ENCODE measurements around the gene UTP18. TPM values are rescaled to one million over a fixed set of nuclear protein-coding genes. Genes with fewer than 3 reads are reported as not detected.
A peak's percentile ranks its signal among the peaks of the same experiment; 100 is the strongest.

The UTP18 gene
- total and polyA plus RNA-seq, 2 of the 13 experiments (the other 11 are each of a cell fraction or from before 2014, with no cell fraction given) = 35.2 to 104 TPM

DNA sequence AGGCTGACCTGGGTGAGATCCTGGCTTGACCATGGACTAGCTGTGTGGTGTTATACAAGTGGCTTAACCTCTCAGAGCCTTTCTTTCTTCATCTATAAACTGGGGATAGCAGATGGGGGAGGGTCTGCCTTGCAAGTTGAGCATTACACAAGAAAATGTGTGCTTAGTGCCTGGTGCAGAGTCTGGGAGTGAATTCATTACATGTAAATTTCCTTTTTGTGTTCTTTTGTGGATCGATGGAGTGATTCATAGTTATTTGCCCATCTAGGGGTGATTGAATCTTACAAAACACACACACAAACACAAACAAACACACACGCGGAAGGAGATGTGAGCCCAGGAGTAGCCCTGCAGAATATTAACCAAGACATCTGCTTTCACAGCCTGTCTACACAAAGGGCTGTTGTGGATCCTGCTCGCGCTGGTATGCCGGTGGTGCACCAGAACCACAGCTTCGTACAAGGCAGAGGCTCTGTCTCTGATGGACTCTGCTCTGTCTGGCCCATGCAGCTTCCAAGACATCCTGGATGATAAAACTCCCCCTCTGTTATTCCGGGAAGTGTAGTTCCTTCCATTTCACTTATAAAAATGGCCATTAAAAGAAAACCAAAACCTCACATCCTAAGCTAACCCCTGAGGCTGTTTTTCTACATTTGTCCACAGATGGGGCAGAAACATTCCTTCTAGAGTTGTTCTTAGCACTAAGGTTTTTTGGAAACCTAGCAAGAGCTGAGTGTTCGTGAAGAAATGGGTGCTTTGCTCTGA is 86.1 kb downstream of the UTP18 start (continued):
- TF ChIP-seq, protein P1, sequence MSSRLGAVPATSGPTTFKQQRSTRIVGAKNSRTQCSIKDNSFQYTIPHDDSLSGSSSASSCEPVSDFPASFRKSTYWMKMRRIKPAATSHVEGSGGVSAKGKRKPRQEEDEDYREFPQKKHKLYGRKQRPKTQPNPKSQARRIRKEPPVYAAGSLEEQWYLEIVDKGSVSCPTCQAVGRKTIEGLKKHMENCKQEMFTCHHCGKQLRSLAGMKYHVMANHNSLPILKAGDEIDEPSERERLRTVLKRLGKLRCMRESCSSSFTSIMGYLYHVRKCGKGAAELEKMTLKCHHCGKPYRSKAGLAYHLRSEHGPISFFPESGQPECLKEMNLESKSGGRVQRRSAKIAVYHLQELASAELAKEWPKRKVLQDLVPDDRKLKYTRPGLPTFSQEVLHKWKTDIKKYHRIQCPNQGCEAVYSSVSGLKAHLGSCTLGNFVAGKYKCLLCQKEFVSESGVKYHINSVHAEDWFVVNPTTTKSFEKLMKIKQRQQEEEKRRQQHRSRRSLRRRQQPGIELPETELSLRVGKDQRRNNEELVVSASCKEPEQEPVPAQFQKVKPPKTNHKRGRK (CRISPR knock-in tag; IDR thresholded peaks at IDR 0.05) = no peak
- TF ChIP-seq HDAC6 (IDR thresholded peaks at IDR 0.05; ENCODE audit: low read depth, low read length) (no peak), HNRNPH1 (optimal IDR thresholded peaks at IDR 0.05; ENCODE audit: low read depth, low read length) (no peak), POLR2AphosphoS5 (IDR thresholded peaks at IDR 0.05; ENCODE audit: low read depth, low read length) (no peak), MED8 (CRISPR knock-in tag; IDR thresholded peaks at IDR 0.05; ENCODE audit: insufficient replicate concordance) (no peak), KLF12 (CRISPR knock-in tag; IDR thresholded peaks at IDR 0.05; ENCODE audit: borderline replicate concordance) (0 out of 2 replicates have a peak, but pooled peaks have one; percentile 39), ZNF878 (CRISPR knock-in tag; IDR thresholded peaks at IDR 0.05) (no peak), GTF2F1 (IDR thresholded peaks at IDR 0.05; ENCODE audit: low read length) (no peak), SRF (IDR thresholded peaks at IDR 0.05; ENCODE audit: low read depth, low read length) (peak; percentile 81), STAG1 (CRISPR knock-in tag; IDR thresholded peaks at IDR 0.05) (no peak), IRF2 (CRISPR knock-in tag; IDR thresholded peaks at IDR 0.05) (peak; percentile 26; the same call in 1 of the 2 replicates), ZNF510 (CRISPR knock-in tag; IDR thresholded peaks at IDR 0.05; ENCODE audit: low read depth) (no peak), KDM4B (CRISPR knock-in tag; IDR thresholded peaks at IDR 0.05) (no peak)
- TF ChIP-seq, protein P2, sequence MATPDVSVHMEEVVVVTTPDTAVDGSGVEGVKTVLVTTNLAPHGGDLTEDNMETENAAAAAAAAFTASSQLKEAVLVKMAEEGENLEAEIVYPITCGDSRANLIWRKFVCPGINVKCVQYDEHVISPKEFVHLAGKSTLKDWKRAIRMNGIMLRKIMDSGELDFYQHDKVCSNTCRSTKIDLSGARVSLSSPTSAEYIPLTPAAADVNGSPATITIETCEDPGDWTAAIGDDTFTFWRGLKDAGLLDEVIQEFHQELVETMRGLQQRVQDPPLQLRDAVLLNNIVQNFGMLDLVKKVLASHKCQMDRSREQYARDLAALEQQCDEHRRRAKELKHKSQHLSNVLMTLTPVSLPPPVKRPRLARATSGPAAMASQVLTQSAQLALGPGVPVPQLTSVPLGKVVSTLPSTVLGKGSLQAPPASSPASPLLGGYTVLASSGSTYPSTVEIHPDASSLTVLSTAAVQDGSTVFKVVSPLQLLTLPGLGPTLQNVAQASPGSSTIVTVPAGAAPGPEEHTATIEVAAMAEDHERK (CRISPR knock-in tag; IDR thresholded peaks at IDR 0.05; ENCODE audit: low read depth) = no peak
- TF ChIP-seq, protein P3, sequence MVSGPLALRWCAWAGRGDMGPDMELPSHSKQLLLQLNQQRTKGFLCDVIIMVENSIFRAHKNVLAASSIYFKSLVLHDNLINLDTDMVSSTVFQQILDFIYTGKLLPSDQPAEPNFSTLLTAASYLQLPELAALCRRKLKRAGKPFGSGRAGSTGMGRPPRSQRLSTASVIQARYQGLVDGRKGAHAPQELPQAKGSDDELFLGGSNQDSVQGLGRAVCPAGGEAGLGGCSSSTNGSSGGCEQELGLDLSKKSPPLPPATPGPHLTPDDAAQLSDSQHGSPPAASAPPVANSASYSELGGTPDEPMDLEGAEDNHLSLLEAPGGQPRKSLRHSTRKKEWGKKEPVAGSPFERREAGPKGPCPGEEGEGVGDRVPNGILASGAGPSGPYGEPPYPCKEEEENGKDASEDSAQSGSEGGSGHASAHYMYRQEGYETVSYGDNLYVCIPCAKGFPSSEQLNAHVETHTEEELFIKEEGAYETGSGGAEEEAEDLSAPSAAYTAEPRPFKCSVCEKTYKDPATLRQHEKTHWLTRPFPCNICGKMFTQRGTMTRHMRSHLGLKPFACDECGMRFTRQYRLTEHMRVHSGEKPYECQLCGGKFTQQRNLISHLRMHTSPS (CRISPR knock-in tag; IDR thresholded peaks at IDR 0.05; ENCODE audit: low read depth) = no peak
- TF ChIP-seq, protein P4, sequence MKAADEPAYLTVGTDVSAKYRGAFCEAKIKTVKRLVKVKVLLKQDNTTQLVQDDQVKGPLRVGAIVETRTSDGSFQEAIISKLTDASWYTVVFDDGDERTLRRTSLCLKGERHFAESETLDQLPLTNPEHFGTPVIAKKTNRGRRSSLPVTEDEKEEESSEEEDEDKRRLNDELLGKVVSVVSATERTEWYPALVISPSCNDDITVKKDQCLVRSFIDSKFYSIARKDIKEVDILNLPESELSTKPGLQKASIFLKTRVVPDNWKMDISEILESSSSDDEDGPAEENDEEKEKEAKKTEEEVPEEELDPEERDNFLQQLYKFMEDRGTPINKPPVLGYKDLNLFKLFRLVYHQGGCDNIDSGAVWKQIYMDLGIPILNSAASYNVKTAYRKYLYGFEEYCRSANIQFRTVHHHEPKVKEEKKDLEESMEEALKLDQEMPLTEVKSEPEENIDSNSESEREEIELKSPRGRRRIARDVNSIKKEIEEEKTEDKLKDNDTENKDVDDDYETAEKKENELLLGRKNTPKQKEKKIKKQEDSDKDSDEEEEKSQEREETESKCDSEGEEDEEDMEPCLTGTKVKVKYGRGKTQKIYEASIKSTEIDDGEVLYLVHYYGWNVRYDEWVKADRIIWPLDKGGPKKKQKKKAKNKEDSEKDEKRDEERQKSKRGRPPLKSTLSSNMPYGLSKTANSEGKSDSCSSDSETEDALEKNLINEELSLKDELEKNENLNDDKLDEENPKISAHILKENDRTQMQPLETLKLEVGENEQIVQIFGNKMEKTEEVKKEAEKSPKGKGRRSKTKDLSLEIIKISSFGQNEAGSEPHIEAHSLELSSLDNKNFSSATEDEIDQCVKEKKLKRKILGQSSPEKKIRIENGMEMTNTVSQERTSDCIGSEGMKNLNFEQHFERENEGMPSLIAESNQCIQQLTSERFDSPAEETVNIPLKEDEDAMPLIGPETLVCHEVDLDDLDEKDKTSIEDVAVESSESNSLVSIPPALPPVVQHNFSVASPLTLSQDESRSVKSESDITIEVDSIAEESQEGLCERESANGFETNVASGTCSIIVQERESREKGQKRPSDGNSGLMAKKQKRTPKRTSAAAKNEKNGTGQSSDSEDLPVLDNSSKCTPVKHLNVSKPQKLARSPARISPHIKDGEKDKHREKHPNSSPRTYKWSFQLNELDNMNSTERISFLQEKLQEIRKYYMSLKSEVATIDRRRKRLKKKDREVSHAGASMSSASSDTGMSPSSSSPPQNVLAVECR (CRISPR knock-in tag; IDR thresholded peaks at IDR 0.05; ENCODE audit: borderline replicate concordance) = no peak

Measured in HepG2 (cell line).